ENCODE data around the gene ORC6. TPM values are rescaled to one million over a fixed set of nuclear protein-coding genes. Genes with fewer than 3 reads are reported as not detected.

ORC6 gene
- total and polyA plus RNA-seq, 10 of the 15 experiments (the other 5 are each of a cell fraction or from before 2014, with no cell fraction given), result 25.7 to 88.5 (median 49.1) TPM

- WGBS (ENCODE audit: insufficient coverage, insufficient replicate concordance, low lambda C conversion rate, missing lambda C conversion rate), result 81% methylated on average over 6 of the region's 6 CpGs
- ChIA-PET POLR2A (no interaction called here), CTCF (no interaction called here), SMC1A (ENCODE audit: uncharacterized antibody, unreplicated experiment) (no interaction called here), RAD21 (ENCODE audit: unreplicated experiment) (no interaction called here)
- ATAC-seq, result no peak
- Histone ChIP-seq H3K4me2 (ENCODE audit: control insufficient read depth, insufficient read depth) (no peak overlapping the region), H3K27me3 (replicated peaks in 1 of 2; ENCODE audit: control insufficient read depth in 2 of 2, insufficient read depth in 2 of 2, low read length in 1 of 2) (no peaks in the 10 kb centered on the region), H3K27ac (ENCODE audit: control insufficient read depth, insufficient read depth) (no peak overlapping the region), H3K36me3 (ENCODE audit: control insufficient read depth in 2 of 2, insufficient read depth in 2 of 2, low read length in 1 of 2) (no peaks in the 10 kb centered on the region), H3K79me2 (ENCODE audit: control insufficient read depth, insufficient read depth, low read length) (no peaks in the 10 kb centered on the region), H4K20me1 (ENCODE audit: control insufficient read depth, insufficient read depth) (no peaks in the 10 kb centered on the region), H3K9ac (ENCODE audit: control insufficient read depth, insufficient read depth, low read length) (no peak overlapping the region), H3K9me3 (replicated peaks; ENCODE audit: control insufficient read depth, insufficient read depth, low read length) (peaks cover 2% of the 10 kb centered on the region; the same call in 1 of the 3 replicates), H2AFZ (ENCODE audit: control insufficient read depth, low read depth, low read length) (no peak overlapping the region), H3K4me1 (ENCODE audit: control insufficient read depth, insufficient read depth, low read length) (no peaks in the 10 kb centered on the region), H3K4me3 (no peak overlapping the region)
- no peak for FAIRE-seq
- no peak for TF ChIP-seq CUX1 (IDR thresholded peaks at IDR 0.05; ENCODE audit: insufficient replicate concordance, low read depth, low read length)
- in situ Hi-C loops (cut with MboI), result no loop called here
- intact Hi-C loops (cut with micrococcal nuclease; ENCODE audit: unreplicated experiment), result no loop called here
- BruUV-seq (replicated peaks), result no TSS peak
- no peak for DNase-seq (ENCODE audit: low read depth, low spot score)
Measured at GRCh38 chr16:46719528-46719927, 30.1 kb downstream of the ORC6 start.

GRCh38 chr16:46720619-46721018 is 31.2 kb downstream of the ORC6 start:
- ChIA-PET POLR2A (no interaction called here), SMC1A (ENCODE audit: uncharacterized antibody, unreplicated experiment) (no interaction called here), RAD21 (ENCODE audit: unreplicated experiment) (no interaction called here), CTCF (no interaction called here)
- Histone ChIP-seq H3K4me3 (no peak overlapping the region), H3K27me3 (replicated peaks in 1 of 2; ENCODE audit: control insufficient read depth in 2 of 2, insufficient read depth in 2 of 2, low read length in 1 of 2) (no peaks in the 10 kb centered on the region), H3K9me3 (replicated peaks; ENCODE audit: control insufficient read depth, insufficient read depth, low read length) (peaks cover 2% of the 10 kb centered on the region; the same call in 1 of the 3 replicates), H2AFZ (ENCODE audit: control insufficient read depth, low read depth, low read length) (no peak overlapping the region), H3K27ac (ENCODE audit: control insufficient read depth, insufficient read depth) (no peak overlapping the region), H3K79me2 (ENCODE audit: control insufficient read depth, insufficient read depth, low read length) (no peaks in the 10 kb centered on the region), H3K4me2 (ENCODE audit: control insufficient read depth, insufficient read depth) (no peak overlapping the region), H4K20me1 (ENCODE audit: control insufficient read depth, insufficient read depth) (no peaks in the 10 kb centered on the region), H3K4me1 (ENCODE audit: control insufficient read depth, insufficient read depth, low read length) (no peaks in the 10 kb centered on the region), H3K9ac (ENCODE audit: control insufficient read depth, insufficient read depth, low read length) (no peak overlapping the region), H3K36me3 (ENCODE audit: control insufficient read depth in 2 of 2, insufficient read depth in 2 of 2, low read length in 1 of 2) (no peaks in the 10 kb centered on the region)
- FAIRE-seq, result no peak
- intact Hi-C loops (cut with micrococcal nuclease; ENCODE audit: unreplicated experiment), result no loop called here
- BruUV-seq (replicated peaks), result no TSS peak
- WGBS (ENCODE audit: insufficient coverage, insufficient replicate concordance, low lambda C conversion rate, missing lambda C conversion rate), result 58% methylated on average over 2 of the region's 2 CpGs
- ATAC-seq, result no peak
- in situ Hi-C loops (cut with MboI), result no loop called here
- DNase-seq (ENCODE audit: low read depth, low spot score), result no peak
- TF ChIP-seq PKNOX1 (IDR thresholded peaks at IDR 0.05) (no peak), ZBTB11 (CRISPR knock-in tag; IDR thresholded peaks at IDR 0.05) (no peak), SUPT20H (IDR thresholded peaks at IDR 0.05; ENCODE audit: borderline replicate concordance, control insufficient read depth, low read depth, low read length) (no peak), KAT2A (conservative IDR thresholded peaks at IDR 0.05; ENCODE audit: control insufficient read depth, low read depth, low read length) (no peak), SRF (IDR thresholded peaks at IDR 0.05; ENCODE audit: low read depth in 2 of 2, low read length in 2 of 2) (no peak), SP1 (IDR thresholded peaks at IDR 0.05; ENCODE audit: low read depth, low read length) (no peak), BCL11A (IDR thresholded peaks at IDR 0.05; ENCODE audit: low read depth, low read length) (no peak)

Data from GM12878 (cell line).